Uterus (tissue), 2 donors: Measurements from ENCODE around the gene PIAS1.

Source experiments
- CTCF ChIP-seq, 4 experiments: fragments of 200-600 bp in 2 of 4; fragments of 450-650 bp in 2 of 4; sonication (generic) in 2 of 4; IDR thresholded peaks; one replicate each; pipeline ENCODE4 v1.5.1; 2016 to 2019; ENCODE audit warnings: antibody characterized with exemption in 4 of 4, mild to moderate bottlenecking in 2 of 4, moderate library complexity in 1 of 4
- POLR2A ChIP-seq, 2 donors: fragments of 450-650 bp; IDR thresholded peaks; one replicate each; pipeline ENCODE4 v1.6.1; 2016; ENCODE audit warnings: antibody characterized with exemption in 2 of 2, mild to moderate bottlenecking in 1 of 2, moderate library complexity in 1 of 2

- TF ChIP-seq CTCF (IDR thresholded peaks at IDR 0.05) (no peak), POLR2A (IDR thresholded peaks at IDR 0.05) (no peak)
Measured at GRCh38 chr15:68010361-68011153, 43.6 kb upstream of the PIAS1 start.
